Neural crest cell (in vitro differentiated cells): ENCODE results near the gene WDR59. TPM values are rescaled to one million over a fixed set of nuclear protein-coding genes. Genes with fewer than 3 reads are reported as not detected.
A peak's percentile ranks its signal among the peaks of the same experiment; 100 is the strongest.
"Not testable (repeated sequence)": the region's sequence is repeated elsewhere in the genome, so short reads cannot be mapped to it uniquely, and the experiment has no call there.

Source experiments
- DNase-seq: peaks from one replicate; pipeline ENCODE4 v3.0.0; 2021; ENCODE audit warnings: low read depth, mixed read lengths, low spot score
- H3K27ac Mint-ChIP-seq: one replicate; pipeline ENCODE4 v1.8.0; 2021; ENCODE audit warnings: mild to moderate bottlenecking, mixed read lengths; ENCODE audit not compliant: unreplicated experiment
- H3K27me3 Mint-ChIP-seq: 2 replicates; pipeline ENCODE4 v1.8.0; 2021; ENCODE audit warnings: low read depth, mild to moderate bottlenecking, mixed read lengths
- H3K36me3 Mint-ChIP-seq: 2 replicates; pipeline ENCODE4 v1.8.0; 2021; ENCODE audit warnings: low read depth, mild to moderate bottlenecking, mixed read lengths
- H3K4me1 Mint-ChIP-seq: 2 replicates; pipeline ENCODE4 v1.8.0; 2021; ENCODE audit warnings: mixed read lengths
- H3K4me3 Mint-ChIP-seq: one replicate; pipeline ENCODE4 v1.8.0; 2021; ENCODE audit warnings: mild to moderate bottlenecking, mixed read lengths
- H3K9me3 Mint-ChIP-seq: 2 replicates; pipeline ENCODE4 v1.8.0; 2021; ENCODE audit warnings: mixed read lengths
- total RNA-seq: library from RNA; stranded (reverse); gene quantifications from 2 replicates; pipeline ENCODE4 v1.2.1, GENCODE V29; 2021
- TF ChIP-seq, protein P1 (sequence below): fragments of 200-600 bp; sonication (generic); conservative IDR thresholded peaks from 2 replicates; pipeline ENCODE4 v1.5.0; 2021; ENCODE audit warnings: antibody characterized with exemption, mild to moderate bottlenecking

Gene WDR59
- total RNA-seq, 1 donor from 2014 or later: 85.3 TPM

DNA sequence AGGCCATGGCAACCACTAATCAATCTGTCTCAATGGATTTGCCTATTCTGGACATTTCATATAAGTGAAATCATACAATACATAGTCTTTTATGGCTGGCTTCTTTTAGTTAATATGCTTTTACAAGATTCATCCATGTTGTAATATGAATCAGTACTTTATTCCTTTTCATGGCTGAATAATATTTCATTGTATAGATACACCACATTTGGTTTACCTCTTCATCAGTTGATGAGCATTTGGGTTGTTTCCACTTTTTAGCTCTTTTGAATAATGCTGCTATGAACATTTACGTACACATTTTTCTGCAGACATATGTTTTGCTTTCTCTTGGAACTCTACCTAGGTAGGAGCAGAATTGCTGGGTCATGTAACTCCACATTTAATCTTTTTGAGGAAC lies 11.1 kb upstream of the WDR59 start:
- TF ChIP-seq, protein P1, sequence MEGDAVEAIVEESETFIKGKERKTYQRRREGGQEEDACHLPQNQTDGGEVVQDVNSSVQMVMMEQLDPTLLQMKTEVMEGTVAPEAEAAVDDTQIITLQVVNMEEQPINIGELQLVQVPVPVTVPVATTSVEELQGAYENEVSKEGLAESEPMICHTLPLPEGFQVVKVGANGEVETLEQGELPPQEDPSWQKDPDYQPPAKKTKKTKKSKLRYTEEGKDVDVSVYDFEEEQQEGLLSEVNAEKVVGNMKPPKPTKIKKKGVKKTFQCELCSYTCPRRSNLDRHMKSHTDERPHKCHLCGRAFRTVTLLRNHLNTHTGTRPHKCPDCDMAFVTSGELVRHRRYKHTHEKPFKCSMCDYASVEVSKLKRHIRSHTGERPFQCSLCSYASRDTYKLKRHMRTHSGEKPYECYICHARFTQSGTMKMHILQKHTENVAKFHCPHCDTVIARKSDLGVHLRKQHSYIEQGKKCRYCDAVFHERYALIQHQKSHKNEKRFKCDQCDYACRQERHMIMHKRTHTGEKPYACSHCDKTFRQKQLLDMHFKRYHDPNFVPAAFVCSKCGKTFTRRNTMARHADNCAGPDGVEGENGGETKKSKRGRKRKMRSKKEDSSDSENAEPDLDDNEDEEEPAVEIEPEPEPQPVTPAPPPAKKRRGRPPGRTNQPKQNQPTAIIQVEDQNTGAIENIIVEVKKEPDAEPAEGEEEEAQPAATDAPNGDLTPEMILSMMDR: no peak
- H3K4me3 Mint-ChIP-seq: peak overlapping the region; percentile 59

DNA sequence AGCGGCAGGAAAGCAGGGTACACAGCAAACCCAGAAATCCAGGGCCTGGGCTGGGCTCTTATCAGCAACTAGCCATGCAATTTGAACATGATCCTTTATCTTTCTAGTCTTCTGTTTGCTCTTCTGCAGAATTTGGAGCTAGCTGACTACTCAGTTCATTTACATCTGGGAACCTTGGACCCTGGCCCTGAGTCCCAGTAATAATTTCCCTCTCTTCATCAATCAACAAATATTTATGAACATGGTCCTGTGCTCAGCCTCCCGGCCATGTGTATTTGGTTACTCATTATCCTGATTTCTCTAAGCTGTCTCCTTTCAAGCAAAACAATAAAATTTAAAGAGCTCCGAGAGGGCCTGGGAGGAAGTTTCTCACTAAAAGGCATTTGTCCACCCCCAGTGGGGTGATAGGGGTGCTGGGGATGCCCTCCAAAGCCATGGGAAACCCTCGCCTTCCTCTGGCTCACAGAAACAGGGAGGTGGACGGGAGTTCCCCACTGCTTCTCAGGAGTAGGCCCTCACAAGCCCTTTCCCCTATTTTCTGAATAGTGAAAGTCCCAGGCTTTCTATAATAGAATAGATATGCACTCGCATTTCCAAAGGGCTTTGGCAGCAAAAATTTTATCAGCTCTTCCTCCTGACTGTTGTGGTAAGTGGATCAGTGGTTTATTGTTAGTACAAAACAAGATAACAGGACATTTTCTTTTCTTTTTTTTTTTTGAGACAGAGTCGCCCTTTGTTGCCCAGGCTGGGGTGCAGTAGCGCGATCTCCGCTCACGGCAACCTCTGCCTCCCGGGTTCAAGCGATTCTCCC lies 6.9 kb upstream of the WDR59 start:
- Mint-ChIP-seq H3K27ac (no peak overlapping the region), H3K4me1 (peaks cover 10% of the 10 kb centered on the region), H3K27me3 (no peaks in the 10 kb centered on the region), H3K4me3 (peak overlapping the region; percentile 21), H3K9me3 (no peaks in the 10 kb centered on the region), H3K36me3 (no peaks in the 10 kb centered on the region)
- DNase-seq: no peak
- TF ChIP-seq, protein P1: no peak

More for the DNA sequence above, 11.1 kb upstream of the WDR59 start:
- Mint-ChIP-seq H3K27ac (no peak overlapping the region), H3K36me3 (no peaks in the 10 kb centered on the region), H3K9me3 (no peaks in the 10 kb centered on the region), H3K4me1 (peaks cover 28% of the 10 kb centered on the region), H3K27me3 (peaks cover 2% of the 10 kb centered on the region)
- DNase-seq: no peak

DNA sequence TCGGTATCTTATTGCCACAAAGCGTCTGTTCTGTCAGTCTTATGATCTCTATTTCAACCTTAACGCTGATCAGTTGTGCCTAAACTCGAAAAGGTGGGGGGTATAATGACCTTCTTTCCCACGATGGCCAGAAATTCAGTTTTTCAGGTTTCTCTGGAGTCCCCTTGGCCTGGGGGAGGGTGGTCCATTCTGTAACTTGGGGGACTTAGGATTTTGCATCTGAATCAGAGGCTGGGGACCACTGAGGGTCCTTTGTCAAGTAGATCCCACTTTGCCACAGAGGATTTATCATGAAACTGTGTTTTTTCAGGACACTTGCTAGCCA lies 6.3 kb upstream of the WDR59 start:
- DNase-seq: no peak
- no peaks in the 10 kb centered on the region for H3K9me3 Mint-ChIP-seq
- no peaks in the 10 kb centered on the region for H3K36me3 Mint-ChIP-seq
- peak overlapping the region; percentile 15 for H3K4me3 Mint-ChIP-seq
- peaks cover 10% of the 10 kb centered on the region for H3K4me1 Mint-ChIP-seq
- no peak overlapping the region for H3K27ac Mint-ChIP-seq
- no peaks in the 10 kb centered on the region for H3K27me3 Mint-ChIP-seq
- TF ChIP-seq, protein P1: no peak

DNA sequence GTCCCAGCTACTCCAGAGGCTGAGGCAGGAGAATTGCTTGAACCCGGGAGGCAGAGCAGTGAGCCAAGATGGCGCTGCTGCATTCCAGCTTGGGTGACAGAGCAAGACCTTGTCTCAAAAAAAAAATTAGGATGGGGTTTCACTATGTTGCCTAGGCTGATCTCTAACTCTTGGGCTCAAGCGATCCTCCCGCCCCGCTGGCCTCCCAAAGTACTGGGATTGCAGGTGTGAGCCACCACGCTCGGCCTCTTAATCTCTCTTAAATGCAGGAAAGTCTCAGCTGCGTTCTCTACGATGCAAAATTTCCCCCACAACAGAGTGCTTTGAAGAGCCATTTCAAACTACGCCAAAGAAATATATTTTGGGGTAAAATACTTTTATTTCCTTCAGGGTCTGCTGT lies 5.9 kb upstream of the WDR59 start:
- peaks cover 10% of the 10 kb centered on the region for H3K4me1 Mint-ChIP-seq
- no peaks in the 10 kb centered on the region for H3K9me3 Mint-ChIP-seq
- H3K27ac Mint-ChIP-seq: no peak overlapping the region
- H3K36me3 Mint-ChIP-seq: no peaks in the 10 kb centered on the region
- H3K27me3 Mint-ChIP-seq: no peaks in the 10 kb centered on the region
- no peak for DNase-seq
- H3K4me3 Mint-ChIP-seq: peak overlapping the region; percentile 15
- TF ChIP-seq, protein P1: no peak

DNA sequence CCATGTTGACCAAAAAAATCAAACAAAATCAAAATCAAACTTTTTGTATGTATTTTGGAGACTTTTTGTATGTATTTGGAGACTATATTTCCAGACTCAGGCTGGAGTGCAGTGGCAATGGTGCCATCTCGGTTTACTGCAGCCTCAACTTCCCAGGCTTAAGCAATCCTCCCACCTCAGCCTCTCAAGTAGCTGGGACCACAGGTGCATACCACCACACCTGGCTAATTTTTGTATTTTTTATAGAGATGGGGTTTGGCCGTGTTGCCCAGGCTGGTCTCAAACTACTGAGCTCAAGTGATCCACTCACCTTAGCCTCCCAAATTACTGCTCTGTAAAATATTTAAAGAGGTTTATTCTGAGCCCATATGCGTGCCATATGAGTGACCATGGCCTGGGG lies 4.9 kb upstream of the WDR59 start:
- H3K4me3 Mint-ChIP-seq, H3K27me3 Mint-ChIP-seq, DNase-seq, H3K27ac Mint-ChIP-seq, H3K36me3 Mint-ChIP-seq, H3K9me3 Mint-ChIP-seq: not testable (repeated sequence)
- H3K4me1 Mint-ChIP-seq: peaks cover 14% of the 10 kb centered on the region

DNA sequence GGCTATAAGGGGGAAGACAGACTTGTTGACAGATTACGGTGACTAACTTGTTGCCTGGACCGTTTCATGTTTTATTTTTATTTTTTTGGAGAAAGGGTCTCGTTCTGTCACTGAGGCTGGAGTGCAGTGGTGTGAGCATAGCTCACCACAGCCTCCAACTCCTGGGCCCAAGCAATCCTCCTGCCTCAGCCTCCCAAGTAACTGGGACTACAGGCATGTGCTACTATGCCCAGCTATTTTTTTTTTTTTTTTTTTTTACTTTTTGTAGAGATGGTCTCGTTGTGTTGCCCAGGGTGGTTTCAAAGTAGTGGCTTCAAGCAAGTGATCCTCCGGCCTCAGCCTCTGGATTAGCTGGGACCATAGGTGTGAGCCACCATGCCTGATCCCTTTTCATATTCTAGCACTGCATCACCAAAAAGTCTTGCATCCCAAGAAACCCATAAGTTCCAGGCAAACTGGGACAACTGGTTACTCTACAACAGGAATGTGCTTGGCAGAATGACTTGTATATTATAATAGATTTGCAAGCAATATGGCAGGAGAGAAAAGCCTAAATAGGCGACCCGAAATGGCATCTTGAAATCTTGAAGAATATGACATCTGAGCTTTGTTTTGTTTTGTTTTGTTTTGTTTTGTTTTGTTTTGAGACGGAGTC lies 2.2 kb upstream of the WDR59 start:
- no peaks in the 10 kb centered on the region for H3K27me3 Mint-ChIP-seq
- H3K4me1 Mint-ChIP-seq: peaks cover 15% of the 10 kb centered on the region
- no peaks in the 10 kb centered on the region for H3K36me3 Mint-ChIP-seq
- no peak for DNase-seq
- H3K9me3 Mint-ChIP-seq: no peaks in the 10 kb centered on the region
- no peak overlapping the region for H3K27ac Mint-ChIP-seq
- no peak overlapping the region for H3K4me3 Mint-ChIP-seq
- TF ChIP-seq, protein P1: no peak
